ENCODE measurements around the gene CDC26. TPM values are rescaled to one million over a fixed set of nuclear protein-coding genes. Genes with fewer than 3 reads are reported as not detected.
"Not testable (repeated sequence)": the region's sequence is repeated elsewhere in the genome, so short reads cannot be mapped to it uniquely, and the experiment has no call there.

CDC26 gene
- total RNA-seq = 21.5 and 32.1 TPM in 2 replicates

DNA sequence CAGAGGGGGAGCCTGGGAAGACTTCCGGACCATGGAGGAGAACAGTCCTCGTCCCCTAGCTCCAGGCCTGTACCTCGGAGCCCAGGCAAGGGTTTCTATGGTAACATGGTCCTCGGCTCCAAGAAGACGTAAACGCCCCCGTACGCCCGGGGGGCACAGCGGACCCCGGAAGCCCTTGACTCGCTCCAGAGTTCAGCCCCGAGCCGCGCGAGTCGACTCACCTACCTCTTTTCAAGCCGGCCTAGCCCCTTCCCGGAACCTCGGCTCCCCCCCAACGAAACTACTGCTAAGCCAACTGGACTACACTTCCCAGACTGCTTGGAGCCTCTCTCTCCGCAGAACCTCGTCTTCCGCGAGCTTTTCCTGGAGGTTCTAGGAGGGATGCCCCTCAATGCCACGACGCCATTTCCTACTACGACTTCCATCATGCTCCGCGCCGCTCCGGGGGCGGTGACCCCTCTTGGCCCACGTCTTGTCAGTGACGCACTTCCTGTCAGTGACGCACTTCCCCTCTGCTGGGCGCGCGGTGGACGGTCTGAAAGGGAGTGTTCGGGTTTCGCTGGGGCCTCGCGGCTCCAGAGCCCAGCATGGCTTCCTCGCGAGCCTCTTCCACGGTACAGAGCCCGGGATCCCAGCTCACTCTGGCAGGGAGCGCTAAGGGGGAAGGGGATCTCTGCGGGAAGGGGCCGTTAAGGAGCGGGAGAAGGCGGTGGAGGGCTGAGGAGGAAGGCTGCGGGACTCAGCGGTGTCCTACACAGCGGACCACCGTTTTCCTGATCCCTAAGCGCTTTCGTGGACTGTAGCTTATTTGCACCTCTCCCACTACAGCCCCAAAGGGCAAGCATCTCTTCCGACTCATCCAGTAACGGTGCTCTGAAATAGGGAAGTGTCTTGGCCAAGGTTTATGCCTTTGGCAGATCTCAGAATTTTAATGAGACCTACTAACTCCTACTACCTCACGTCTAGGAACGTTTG is at the start of gene CDC26, which contains the start of gene PRPF4:
CDC26 (minus strand) TSS at position 416 of the 975 bp plus-strand sequence. CDS start 3,065 bp downstream, outside the sequence.
PRPF4 (plus strand) TSS at position 502 of the 975 bp plus-strand sequence; CDS start at position 588, 86 bp downstream.
- DNase-seq (ENCODE audit: low read depth in 2 of 2) = peak; percentile 96 to 99

DNA sequence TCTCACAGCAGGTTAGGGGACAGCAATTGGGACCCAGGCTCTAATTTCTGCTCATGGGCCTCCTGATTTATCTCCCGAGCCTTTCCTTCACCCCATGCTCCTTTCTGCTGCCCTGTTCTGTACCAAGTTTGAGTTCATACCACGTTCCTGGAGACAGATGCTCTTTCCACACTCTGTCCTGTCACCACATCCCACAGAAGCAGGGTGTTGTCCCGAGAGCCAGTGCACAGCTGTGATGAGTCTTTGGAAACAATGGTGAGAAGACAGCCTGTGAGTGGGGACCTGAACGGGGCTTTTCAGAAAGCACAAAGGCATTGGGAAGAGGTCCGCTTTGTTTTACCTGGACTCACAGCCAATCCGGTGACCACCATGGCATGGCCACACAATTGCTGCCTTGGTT is 47.3 kb upstream of the CDC26 start:
- DNase-seq (ENCODE audit: low read depth in 2 of 2) = no peak

DNA sequence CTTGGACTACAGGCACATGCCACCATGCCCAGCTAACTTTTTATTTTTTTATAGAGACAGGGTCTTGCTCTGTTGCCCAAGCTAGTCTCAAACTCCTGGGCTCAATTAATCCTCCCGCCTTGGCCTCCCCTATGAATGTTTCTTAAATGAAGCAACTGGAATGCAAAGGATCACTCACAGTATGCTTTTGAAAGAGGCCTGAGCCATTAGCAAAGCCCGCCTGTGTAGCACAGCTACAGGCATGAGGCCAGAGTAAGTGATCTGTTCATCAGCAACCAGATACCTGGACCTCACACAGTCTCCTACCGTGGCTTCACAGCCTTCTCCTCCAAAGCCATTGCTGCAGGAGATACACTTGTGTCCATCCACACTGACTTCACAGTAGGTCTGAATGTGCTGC is 44.7 kb upstream of the CDC26 start:
- no peak for DNase-seq (ENCODE audit: low read depth in 2 of 2)

DNA sequence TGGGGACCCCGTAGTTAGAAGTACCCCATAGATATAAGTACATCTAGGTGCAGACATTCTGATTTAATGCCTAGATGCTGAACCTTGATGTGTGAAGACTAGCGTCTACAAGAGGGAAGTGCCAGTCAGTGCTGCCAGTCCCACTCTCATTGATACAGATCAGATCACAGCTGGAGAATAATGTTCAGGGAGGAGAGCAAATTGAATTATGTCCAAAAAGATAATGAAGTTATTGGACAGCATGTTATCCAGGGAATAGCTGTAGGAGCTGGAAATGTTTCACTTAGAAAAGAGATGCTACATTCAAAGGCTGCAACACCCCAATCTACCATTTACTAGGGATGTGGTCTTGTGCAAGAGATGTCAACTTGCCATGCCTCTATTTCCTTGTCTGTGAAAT is 43.7 kb upstream of the CDC26 start:
- DNase-seq (ENCODE audit: low read depth in 2 of 2) = no peak

DNA sequence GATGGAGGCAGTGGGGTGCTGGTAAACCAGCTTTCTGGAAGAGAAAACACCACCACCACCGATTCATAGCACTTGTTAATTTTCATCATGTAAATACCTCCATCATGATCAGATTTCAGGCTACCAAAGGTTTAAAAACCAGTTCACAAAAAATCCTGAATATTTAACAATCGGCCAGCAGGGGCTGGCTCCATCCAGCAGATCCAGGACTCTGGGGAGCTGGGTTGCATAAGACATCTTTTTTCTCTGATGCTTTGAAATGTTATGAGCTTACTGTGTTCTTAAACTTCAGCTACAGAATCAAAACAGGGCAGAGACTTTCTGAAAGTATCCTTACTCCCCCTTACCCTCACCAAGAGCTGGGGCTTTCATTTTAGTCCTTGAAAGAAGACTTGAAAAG is 42.4 kb upstream of the CDC26 start:
- no peak for DNase-seq (ENCODE audit: low read depth in 2 of 2)

DNA sequence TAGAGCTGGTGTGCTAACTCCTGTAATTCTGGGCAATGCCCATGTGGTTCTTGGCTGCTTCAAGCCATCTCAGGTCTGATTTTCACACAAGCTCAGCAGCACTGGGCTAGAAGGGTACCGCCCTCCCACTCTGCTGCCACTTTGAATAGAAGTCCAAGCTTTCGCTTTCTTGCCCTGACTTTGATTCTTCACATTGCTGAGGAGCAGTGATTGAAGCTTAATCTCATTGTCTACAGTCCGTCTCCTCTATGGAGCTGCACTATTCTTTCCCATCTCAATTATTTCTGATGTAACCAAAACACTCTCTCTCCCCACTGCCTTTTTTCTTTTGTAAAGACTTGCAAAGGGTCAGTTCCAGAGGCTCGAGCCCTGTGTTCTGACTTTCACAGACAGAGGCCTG is 40.7 kb upstream of the CDC26 start:
- DNase-seq (ENCODE audit: low read depth in 2 of 2) = no peak

DNA sequence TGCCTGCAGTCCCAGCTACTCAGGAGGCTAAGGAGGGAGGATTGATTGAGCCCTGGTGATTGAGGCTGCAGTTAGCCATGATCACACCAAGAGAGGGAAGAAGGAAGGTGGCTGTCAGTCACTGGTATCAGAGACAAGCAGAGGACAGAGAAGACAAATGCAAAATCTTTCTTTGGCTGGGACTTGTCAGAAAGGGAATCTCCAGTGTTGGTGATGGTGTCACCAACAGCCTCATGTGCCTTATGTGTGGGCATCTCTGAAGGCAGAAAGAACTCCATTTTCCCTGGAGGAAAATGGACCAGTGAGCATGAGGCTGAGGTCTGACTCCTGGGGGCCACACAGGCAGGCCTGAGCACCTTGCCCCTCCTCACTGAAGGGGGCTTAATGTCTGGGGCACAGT is 39.9 kb upstream of the CDC26 start:
- no peak for DNase-seq (ENCODE audit: low read depth in 2 of 2)

DNA sequence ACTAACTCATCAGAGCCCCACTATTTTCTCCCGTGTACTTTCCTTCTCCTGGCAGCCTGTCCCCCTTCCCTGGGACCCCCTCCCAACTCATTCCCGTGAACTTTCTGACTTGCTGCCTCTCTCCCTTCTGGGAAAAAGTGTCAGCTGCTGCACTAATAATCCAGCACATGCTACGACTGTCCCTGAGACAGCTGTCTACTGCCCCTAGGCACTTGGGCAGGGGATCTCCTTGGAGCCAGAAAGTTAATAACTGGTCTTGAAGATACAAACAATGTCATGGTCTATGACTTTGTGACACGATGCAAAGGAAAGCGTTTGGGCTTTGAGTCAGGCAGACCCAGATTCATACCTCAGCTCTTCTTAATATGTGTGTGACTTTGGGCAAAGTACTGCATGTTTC is 37.9 kb upstream of the CDC26 start:
- DNase-seq (ENCODE audit: low read depth in 2 of 2) = no peak

DNA sequence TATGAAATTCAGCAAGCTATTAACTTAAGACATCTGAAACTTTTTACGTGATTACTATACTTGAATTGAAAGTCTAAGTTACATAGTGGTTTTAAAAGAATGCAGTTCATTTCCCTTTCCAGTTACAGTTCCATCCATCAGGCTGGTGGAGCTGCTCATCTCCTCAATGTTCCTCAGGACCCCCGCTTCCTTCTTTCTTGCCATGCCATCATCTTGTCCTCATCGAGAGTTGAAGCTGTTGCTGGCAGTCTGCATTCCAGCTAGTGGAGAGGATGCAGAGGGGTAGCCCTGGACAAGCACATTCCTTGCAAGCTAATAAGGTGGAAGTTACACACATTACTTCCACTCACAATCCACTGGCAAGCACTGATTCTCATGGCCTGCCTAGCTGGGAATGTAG is 36.6 kb upstream of the CDC26 start:
- DNase-seq (ENCODE audit: low read depth in 2 of 2) = no peak

DNA sequence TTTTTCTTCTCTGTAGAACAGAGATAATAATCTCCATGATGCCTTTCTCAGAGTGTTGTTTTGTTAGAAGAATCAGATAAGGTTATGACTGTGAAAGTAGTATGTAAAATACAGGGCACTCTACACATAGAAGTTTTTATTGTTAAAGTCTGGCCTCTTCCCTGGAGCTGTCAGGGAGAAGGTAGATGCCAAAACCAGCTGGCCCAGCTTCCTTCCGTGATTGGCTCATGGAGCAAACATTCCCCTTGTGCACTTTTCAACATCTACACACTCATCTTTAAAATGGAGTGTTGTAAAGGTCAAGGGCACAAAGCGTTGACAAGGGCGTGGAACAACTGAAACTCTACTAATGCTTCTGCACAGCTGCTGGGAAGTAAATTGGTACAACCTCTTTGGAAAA is 35.2 kb upstream of the CDC26 start:
- peak in 1 of 2 donors; percentile 9 for DNase-seq (ENCODE audit: low read depth in 2 of 2)

DNA sequence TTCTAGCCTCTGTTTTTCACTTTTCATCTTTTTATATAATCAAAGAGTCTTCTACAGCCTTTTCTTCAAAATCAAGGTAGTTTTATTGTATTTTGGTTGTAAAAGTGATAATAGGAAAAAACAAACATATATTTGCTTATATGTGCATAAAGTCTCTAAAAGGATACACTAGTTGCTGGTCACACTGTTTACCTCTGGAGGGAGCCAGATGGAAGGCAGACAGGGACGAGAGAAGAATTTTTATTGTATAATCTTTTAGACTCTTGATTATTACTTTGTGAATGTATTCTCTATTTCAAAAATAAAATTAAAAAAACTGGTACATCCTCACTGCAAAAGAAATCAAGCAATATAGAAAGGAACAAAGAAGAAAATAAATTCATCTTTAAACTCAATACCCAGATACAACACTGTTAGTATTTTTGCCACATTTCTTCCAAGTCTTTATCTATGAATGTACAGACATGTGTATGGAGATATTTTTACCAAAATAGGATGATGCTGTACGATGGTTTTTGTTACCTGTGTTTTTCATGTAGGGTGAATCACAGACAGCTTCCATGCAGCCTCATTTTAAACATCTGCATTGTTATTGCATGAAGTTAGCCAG is 33.9 kb upstream of the CDC26 start:
- peak; percentile 33 to 58 for DNase-seq (ENCODE audit: low read depth in 2 of 2)

DNA sequence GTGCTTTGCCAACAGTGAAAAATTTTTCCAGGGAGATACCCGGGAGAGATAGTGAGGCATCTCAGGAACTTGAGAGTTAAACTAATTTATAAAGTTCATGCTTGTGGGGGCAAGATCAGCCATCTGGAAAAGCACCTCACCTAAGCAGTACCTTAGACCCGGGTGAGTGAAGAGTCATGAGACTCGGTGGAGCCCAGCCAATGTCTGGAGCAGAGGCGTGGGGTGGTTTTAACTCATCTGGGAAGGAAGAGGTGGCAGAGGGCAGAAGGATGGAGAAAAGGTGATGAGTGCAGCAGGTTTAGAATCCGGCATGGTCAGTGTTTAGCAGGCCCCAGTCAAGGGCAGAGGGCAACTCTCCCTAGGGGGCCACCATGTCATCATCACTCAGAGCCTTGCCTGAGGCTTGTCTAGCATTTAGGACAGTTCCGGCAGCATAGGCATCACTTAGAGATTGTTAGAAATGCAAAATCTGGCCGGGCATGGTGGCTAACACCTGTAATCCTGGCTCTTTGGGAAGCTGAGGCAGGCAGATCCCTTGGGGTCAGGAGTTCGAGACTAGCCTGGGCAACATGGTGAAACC is 32.1 kb upstream of the CDC26 start:
- DNase-seq (ENCODE audit: low read depth in 2 of 2) = no peak

DNA sequence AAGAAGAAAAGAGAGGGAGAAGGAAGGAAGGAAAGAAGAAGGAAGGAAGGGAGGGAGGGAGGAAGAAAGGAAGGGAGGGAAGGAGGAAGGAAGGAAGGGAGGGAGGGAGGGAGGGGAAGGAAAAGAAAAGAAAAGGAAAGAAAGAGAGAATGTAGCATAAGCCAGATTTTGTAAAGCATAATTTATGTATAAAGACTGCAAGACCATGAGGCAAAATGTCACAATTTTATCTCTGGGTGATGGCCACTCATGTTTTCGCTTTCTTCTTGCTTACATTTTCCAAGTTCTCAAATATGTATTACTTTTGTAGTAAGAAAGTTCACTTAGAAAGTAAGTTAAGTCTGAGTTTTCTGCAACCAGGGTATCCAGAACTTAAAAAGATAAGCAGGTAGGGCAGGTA is 31.2 kb upstream of the CDC26 start:
- DNase-seq (ENCODE audit: low read depth in 2 of 2) = no peak

DNA sequence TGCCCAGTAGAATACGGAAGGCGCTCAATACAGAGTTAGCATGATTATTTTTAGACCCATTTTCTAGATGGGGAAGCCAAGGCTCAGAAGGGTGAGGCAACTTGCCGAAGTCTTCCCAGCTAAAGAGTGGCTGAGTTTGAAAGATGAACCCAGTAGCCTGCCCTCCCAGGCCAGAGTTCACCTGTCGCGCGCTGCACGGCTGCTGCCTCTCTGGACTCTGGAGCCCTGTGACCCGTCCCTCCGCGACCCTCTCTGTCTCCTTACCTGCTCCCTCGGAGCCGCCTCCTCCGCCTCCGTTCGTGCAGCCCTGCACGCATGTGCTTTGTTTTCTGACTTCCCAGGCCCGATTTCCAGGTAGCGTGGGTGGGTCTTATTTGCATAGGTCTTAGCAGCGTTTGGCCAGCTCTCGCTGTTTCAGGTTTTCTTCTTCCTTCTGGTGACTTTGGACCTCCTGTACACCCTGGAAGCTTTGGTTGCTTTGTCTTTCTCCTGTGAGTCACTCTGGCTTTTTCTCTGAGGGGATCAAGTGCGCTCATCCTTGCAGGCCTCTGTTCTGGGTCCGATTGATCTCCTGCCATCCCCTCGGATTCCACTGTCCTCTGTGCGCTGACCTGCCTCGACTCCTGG is 27.5 kb upstream of the CDC26 start, which contains the start of gene RNF183:
RNF183 (minus strand) TSS at position 585 of the 627 bp plus-strand sequence. CDS start 5,192 bp downstream, outside the sequence.
- no peak for DNase-seq (ENCODE audit: low read depth in 2 of 2)

DNA sequence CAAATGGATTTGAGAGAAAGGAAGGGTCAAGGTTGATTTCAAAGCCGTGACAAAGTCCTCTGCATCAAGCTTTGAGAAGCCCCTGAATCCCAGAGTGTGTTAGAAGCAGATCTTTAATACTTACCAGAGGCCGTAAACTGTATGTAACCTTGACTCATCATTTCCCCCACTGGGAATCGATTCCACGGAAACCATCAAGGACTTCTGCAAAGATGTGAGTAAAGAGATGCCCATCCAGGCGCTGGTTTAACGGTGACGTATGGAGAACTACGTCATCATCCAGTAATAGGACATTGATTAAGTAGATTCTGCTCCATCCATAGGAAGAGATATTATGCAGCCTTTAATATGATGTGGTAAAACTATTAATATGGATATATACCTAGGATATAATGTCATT is 26.2 kb upstream of the CDC26 start:
- DNase-seq (ENCODE audit: low read depth in 2 of 2) = no peak

DNA sequence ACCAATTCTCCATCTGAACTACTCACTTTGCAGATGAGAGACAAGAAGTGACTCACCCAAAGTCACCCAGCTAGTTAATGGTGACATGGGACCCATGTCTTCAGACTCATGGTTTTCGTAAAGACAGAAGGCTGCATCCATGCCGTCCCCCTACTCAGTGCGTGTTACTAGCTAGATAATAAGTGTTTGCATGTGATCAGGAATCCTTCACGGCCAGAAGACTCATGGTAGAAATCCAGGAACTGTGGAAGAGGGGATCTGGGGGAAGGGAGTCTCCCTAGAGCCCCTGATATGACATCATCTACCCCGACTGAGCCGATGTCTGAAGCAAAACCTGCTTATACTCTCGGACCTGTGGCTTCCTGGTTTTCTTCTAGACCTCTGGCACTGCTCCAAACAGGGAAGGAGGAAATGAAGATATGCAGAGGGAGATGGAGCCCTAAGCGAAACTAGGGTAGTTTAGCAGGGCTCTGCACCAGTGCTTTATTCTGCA is 24.5 kb upstream of the CDC26 start:
- DNase-seq (ENCODE audit: low read depth in 2 of 2) = peak in 1 of 2 donors; percentile 46

DNA sequence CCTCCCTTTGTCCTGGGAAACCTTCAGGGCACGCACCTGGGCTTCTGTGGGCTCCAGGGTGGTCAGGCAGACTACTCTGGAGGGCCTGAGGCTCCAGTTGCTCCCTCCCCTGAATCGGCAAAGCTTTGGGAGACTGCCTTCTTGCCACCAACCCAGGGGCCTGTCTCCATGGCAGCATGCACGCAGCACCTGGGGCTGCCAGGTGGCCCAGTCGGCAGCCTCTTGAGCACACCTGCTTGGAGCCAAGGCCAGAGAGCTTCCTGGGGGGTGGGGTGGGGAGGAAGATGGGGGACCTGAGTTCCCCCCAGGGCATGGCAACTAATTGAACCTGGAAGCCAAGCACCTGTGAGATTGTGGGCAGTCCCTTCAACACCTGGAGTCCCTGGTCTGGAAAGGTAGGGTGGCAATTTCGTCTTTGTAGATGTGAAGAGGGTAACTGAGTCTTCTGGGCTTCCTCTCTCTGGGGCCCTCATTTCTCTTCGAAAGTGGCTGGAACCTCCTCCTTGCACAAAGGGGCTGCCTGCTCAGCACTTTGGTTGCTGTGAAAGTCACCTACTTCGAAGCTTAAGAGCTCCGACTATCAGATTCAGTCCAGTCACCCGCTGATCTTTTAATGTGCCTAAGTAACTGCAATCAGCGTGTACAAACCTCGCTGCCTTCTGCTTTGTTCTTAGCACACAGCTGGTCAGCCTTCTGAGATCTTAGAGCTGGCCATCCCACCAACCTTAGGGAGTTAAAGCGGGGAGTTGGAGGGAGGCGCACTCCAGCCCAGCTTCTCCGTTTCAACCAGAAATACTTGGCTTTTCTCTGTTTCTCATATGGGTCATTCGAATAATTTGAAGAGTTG is 23.8 kb upstream of the CDC26 start:
- no peak for DNase-seq (ENCODE audit: low read depth in 2 of 2)

DNA sequence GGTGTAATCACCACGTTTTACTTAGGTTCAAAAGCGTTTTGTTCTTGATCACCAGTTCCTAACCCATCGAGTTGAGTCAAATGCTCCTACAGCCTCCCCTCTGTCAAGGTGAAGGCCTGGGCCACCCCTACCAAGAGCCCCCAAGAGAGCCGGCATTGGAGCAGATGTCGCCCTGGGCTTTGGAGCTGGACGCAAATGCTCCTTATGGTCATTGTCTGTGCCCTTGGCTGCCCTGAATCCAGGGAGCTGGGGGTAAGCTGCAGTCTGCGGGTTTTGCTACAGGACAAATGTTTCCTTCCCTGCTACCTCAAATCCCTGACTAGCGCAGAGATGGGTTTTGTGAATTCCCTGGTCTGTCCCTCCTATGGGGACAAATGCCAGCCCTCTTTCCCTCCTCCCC is 22.9 kb upstream of the CDC26 start:
- no peak for DNase-seq (ENCODE audit: low read depth in 2 of 2)

DNA sequence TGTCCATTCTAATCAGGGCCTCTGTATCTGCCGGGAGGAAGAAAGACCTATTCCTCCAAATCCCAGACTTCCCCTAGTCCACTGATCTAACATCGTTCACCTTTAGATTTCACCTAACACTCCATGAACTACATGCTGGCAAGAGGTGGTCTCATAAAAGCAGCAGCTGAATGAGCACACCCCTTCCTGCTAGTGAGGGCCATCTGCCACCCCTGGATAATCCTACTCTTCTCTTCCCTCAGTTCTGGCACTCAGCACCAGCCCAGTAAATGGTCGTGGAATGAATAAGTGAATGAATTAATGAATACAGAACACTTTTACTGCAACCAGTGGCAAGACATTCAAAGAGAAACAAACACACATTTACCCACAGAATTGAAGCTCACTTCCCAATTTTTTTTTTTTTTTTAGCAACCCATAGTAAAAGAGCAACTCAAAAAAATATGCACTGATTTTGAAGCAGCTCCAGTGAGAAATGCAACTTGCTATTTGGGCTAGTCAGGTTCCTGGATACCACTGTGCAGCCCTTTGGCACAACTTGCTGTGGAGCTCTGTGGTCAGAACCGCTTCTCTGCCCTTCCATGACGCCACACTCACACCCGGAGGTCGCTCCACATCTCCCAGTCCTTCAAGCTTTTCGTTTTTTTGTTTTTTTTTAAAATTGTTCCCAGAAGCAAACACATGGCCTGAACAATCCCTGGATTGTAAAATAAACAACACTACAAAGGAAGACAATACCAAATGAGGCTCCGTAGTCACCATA is 21.6 kb upstream of the CDC26 start:
- DNase-seq (ENCODE audit: low read depth in 2 of 2) = no peak

DNA sequence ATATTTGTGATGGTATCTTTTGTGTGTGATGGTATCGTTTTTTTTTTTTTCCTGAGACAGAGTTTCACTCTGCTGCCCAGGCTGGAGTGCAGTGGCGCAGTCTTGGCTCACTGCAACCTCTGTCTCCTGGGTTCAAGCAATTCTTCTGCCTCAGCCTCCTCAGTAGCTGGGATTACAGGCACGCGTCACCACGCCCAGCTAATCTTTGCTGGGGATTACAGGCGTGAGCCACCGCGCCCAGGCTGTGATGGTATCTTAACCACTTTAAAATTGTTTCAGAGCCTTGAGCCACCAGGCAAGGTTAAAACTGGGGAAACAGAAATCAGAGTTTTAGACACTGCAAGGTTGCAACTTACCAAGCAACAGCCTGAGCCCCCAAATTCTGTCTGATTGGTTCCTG is 20.9 kb upstream of the CDC26 start:
- not testable (repeated sequence) for DNase-seq (ENCODE audit: low read depth in 2 of 2)

All from dermis microvascular lymphatic vessel endothelial cell (primary cell).